Right kidney (tissue), 1 donor: ENCODE data around the gene GLO1.

Experiments
- DNase-seq: peaks from one replicate; pipeline ENCODE4 v3.0.0-alpha.2; 2016

Gene GLO1

DNA sequence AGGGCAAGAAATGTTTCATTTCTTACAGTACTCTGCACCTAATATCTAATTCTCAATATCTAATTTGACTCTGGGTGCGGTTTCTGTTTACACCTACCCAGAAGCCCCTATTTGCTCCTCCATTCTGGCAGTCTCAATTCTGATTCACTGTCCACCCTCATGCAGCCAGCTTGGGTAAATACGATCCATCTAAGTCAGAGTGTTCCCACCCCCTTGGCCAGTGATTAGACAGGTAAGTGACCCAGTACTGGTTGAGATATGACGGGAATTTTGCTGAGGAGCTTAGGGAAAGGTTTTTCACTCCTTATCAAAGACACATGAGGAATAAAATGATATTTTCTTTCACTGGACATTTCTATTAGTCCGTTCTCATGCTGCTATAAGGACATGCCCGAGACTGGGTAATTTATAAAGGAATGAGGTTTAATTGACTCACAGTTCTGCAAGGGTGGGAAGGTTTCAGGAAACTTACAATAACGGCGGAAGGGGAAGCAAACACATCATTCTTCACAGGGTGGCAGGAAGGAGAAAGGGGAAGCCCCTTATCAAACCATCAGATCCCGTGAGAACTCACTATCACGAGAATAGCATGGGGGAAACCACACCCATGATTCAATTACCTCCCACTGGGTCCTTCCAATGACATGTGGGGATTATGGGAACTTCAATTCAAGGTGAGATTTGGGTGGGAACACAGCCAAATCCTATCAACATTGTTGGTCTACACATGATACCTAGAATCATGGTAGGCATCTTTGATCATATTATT lies 29.4 kb downstream of the GLO1 start:
- no peak for DNase-seq

DNA sequence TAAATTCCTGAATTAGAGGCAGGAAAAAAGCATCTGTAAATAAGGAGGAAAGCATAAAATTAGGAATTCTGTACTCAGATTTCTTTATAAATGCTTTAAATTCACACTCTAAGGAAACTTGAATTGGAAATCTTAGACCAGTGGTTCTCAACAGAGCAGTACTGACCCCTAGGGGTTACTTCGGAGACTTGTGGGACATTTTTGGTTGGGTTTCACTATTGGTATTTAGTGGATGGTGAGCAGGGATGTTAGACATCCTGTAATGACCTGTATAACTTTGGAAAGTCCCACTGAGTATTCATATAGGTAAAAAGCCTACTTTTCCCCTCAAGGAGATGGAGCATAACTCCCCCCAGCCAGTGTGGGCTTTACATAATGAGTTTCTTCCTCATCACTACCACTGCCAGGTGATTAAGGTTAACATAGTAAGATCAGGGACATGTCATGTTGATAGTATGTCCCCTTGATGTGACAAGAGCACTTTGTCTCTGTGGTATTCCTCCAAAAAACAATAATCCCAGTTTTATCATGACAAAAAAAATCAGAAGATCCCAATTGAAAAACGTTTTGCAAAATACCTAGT lies 31.0 kb downstream of the GLO1 start:
- DNase-seq = no peak

DNA sequence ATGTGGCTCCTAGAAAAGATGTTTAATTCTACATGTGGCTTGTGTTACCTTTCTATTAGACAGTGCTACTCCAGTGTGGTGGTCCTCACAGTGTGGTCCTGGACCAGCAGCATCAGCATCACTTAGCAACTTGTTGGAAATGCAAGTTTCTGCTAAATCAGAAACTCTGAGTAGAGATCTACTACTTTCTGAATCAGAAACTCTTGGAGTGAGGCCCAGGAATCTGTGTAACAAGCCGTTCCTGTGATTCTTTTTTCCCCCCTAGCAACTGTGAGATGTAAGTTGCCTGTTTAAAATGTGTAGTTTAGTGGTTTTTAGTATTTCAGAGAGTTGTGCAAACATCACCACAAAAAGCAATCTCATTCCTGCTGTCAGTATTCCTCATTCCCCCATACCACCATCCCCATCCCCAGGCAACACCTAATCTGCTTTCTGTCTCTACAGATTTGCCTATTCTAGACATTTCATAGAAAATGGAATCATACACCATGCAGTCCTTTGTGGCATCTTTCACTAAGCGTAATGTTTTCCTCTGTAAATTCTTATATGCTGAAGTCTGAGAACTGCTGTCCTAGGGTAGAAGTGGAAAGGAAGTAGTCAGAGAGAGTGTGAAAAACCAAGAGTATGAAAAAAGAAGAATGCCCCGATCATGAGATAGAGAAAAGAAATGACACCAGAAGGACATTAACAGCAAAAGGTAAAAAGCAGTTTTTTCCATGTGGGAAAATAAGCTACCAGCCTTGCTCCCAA lies 44.4 kb downstream of the GLO1 start:
- DNase-seq = no peak

DNA sequence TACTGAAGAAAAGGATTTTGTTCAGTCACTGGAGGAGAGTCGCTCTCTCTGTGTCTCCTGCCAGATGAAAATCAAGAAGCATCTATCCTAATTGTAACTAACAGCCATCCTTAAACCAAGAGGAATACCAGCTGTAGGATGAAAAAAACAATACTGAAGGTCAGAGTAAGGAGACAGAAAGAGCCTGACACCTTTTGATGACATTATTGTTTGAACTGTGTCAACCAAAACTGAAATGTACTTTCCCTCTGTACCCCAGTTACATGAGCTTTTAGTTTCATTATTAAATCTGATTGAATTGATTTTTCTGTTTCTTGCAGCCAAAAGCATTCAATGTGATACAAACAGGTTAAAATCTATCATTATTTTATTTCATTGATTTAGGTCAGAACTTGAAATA lies 46.0 kb downstream of the GLO1 start:
- no peak for DNase-seq

DNA sequence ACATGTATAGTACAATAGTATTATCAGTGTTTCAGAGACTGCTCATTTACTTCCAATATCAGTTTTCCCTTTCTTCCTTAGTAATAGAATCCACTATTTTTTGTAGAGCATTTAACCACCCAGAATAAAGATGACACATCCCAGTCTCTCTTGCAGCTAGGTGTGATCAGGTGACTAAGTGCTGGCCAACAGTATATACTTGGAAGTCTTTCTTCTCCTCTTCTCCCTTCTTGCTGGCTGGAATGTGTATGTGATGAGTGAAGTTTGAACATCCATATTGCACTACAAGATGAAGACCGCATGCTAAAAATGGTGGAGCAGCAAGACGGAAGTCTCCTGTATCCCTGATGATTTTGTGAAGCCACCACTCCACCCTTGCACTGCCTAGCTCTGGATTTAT lies 48.7 kb downstream of the GLO1 start:
- no peak for DNase-seq

DNA sequence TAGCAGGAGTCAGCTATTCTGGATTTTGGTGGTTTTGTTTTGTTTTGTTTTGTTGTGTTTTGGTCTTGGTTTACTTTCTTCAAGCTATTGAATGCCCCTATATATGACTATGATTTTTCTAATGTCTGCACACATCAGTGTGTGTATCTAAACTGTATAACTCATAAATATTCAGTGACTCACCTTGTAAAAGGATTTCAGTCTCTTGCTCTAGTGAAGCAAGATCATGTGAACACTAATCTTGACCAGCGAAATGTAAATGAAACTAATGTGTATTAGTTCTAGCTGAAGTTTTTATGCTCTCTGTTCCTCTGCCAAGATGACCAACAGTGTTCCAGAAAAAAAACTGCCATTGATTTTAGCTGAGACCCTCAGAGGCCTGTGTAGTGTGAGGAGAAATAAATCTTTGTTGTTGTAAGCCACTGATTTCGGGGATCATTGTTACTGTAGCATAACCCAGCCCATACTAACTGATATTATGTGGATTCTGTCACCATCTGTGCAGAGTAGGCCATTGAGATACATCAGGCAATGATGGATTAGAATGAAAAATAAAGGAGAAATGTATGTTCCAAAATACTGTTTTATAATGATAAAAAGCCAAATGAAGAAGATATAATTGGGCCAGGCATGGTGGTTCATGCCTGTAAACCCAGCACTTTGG lies 51.7 kb downstream of the GLO1 start:
- no peak for DNase-seq

DNA sequence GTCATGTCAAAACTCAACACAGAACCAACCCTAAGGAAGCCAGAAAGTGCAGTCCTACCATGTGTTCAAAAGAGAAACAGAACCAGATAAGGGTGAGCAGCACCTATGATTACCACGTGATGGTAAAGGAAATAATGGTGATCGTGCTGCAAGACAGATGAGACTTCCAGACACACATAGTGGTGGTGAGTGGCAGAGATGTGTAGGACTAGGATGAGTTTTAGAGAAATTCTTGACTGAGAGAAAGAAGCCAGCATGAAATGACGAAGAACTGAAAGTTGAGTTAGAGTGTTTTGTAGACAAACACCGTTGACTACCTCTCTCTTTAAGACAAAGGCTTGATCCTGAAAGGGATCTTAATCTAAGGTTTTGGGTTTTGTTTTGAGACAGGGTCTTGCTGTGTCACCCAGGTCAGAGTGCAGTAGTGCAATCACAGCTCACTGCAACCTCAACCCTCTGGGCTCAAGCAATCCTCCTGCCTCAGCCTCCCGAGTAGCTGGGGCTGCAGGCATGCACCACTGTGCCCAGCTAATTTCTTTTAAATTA lies 52.7 kb downstream of the GLO1 start:
- no peak for DNase-seq

DNA sequence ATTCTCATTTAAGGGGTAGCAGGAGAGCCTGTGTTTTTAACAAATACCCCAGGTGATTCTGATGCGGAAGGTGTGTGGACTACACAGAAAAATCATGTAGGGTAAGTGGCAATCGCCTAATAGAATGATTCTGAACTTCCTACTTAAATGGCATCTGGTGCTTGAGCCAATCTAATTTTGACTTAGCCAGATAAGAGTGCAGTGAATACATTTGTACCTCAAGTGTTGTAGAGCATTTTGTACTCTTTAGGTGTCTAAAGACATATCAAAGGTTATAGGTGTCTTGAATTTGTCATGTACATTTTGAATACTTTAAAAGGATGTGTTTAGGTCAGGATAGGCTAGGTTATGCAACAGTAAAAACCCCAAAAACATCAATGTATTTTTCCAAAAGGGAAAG lies 53.2 kb downstream of the GLO1 start:
- DNase-seq = no peak

DNA sequence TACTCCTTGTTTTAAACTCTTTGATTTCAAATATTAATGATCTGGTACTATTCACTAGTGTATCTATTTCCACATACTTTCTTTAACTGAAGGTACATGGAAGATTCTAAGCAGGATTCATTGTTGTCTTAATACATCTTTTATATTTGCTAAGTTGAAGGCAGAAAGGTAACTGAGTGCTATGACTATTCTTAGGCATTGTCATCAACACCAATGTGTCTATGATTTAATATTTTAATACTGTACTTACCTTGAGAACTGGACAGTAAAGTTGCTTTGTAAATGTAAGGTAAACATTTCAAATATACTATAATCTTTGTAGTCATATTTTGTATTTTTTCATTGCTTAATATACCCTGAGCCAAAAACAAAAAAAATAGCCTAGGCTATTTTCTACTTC lies 54.3 kb downstream of the GLO1 start:
- no peak for DNase-seq

DNA sequence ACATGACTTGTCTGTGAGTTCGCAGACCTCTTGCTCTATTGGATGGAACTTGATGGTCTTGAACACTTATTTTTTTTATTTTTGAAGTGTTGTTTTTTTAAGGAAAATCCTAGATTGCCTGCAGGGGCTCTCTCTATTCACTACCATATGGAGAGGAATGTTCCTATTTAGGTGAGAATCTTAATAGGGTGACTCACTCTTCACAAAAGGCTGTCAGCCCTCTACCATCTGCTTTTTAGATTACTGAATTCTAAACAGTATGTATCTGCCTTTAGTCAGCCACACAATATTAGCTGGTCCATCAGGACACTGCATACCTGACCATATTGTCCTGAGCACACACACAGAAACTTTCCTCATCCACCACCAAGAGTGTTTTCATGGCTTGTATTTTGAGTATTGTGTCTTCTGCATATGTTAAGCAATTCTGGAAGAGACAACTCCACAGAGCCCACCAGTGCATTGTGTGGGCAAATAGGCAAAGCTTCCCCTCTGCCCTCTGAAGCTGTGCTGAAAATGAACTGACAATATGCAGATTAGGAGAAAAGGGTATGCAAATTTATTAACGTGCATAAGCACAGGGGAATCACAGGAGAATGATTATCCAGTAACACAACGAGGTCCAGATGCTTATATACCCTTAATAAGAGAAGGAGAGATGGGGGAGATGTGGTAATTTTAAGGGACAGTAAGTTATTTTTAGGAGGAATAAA lies 56.6 kb downstream of the GLO1 start:
- no peak for DNase-seq

DNA sequence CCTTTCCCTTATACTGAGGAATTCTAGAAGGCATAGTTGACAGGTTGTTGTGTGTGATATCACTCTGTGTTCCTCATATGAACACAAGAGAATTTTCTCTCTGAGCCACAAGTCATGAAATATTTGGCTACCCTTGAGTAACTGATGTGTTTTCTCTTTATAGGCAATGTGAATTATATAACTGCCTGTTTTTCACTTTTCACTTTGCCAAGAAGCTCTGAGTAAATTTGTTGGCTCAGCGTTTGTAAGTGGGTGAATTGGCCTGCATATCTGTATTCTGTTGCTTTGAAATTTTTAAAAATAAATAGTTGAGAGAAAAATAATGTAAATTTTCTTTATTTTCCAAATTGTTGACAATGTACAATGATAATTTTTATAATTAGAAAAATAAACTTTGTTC lies 58.0 kb downstream of the GLO1 start:
- DNase-seq = no peak

DNA sequence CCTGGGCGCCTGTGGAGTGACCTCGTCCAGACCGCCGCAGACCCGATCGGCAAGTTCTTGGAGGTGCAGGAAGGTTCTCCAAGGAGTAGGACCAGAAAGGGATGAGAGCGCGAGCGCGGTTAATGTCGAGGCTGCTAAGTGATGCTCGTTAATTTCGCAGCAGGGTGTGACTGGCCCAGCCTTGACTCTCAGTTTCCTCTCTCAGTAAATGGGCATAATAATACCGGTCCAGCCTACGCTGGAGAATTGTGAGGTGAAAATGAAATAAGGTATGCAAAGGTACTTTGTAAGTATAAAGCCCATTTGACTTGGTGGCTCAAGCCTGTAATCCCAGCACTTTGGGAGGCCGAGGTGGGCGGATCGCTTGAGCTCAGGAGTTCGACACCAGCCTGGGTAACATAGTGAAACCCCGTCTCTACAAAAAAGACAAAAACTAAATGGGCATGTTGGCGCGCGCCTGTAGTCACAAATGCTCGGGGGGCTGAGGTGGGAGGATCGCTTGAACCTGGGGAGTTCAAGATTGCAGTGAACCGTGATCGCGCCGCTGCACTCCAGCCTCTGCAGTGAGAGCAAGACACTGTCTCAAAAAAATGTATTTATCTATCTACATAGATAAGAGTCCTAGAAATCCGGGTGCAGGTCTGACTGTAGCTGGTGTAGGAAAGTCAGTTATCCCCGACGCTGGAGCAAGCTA lies 62.6 kb downstream of the GLO1 start:
- DNase-seq = no peak

DNA sequence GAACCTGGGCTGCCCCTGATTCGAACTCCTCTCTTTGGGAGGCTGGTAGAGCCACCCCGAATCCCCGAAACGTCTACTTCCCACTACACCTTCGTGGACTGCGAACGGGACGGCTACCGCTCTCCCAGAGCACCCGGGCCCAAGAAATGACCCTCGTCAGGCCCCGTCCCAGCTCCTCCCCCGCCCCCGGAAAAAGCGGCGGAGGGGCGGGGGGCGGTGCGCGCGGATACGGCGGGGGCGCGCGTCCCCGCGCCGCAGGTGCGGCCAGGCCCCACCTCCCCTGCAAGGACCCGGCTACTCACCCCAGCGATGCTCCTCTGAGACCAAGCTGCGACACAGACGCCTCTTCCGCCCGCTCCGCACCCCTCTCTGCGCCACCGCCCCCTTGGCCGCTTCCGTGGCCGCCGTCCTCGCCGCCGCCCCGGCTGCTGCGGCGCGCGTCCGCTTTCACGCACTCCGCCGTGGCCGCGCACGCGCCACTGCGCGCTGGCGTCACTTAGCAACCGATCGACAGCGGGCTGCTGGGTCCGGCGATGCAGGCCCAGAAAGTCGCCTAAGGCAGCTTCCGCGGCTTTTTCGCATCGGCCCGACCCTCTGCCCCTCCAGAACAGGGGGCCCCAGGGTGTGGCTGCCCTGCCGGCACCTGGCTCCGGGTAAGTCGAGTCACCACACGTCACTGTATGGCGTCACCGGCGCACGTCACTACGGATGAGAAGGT lies 63.3 kb downstream of the GLO1 start, which contains the start of gene BTBD9:
TSS of gene BTBD9 (minus strand) at position 432 of the 718 bp plus-strand sequence.
- peak; percentile 98 for DNase-seq

DNA sequence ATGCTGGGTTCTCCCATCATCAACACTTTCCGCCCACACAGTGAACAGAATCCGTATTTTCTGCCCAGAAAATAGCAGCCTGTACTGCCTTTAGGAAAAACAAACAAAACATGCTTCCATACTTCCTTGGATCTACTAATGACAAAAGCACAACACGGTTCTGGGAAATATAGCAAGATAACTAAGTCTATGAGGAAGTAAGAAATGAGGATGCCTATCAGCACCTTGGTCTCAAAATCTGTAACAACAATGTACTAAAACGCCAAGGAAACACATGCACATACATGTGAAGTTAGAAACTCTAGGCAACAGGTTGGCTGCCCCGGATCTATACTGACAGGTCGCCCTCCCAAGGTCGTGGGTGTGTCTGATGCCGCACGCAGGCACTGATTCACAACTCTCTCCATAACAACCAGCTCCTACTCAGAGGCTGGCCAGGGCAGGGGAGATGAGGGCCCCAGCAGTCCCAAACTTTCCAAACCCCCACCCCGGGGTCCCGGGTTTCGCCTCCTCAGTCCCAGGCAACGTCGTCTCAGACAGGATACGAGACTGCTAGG lies 63.9 kb downstream of the GLO1 start:
- DNase-seq = no peak

DNA sequence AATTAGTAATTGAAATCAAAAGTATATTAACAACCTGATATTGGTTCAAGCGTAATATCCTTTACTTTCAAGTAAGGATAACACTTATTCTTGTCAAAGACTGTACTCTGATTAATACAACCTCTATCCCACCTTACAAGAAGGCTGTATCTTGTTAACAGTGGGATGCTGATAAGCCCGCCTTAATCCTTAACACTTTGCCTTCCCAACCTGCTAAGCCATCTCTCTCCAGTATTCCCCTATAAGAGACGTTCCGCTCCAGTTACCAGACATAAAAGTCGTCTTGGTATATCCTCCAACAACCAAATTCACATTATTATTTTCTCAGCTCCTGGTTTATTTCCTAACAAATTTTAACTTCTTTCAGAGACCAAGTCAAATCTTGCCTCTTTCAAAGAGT lies 65.2 kb downstream of the GLO1 start:
- DNase-seq = no peak

DNA sequence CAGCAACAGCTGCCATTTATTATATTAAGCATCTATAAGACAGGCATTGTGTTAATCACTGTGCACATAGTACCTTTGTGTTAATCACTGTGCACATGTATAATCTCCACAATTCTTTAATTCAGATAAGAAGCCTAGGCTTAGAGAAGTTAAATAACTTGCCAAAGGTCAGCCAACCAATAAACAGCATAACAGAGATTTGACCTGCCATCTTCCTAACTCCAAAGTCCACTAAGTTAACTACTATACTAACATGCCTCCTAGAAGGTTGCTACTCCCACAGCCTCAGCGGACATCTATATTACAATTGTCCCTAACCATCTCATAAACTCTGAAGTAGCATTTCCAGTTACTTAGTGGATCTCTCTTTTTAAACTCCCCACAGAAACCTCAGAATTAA lies 66.9 kb downstream of the GLO1 start:
- DNase-seq = no peak

DNA sequence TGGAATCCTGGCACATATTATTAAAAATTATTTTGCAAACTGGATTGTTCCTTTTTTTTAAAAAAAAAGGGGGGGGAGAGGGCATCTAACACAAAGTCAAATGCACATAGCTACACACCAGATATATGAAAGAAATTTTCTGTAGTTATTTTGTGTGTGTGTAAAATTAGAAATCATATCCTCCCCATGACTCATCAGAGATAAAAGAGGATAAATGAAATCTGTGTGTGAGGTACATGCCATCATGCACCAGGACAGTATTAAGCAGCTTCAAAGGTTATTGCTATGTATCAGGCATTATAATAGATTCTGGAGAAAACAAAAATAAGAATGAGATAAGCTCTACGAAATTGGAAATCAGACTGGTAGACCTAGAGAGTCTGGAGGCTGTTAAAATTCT lies 68.4 kb downstream of the GLO1 start:
- DNase-seq = no peak

DNA sequence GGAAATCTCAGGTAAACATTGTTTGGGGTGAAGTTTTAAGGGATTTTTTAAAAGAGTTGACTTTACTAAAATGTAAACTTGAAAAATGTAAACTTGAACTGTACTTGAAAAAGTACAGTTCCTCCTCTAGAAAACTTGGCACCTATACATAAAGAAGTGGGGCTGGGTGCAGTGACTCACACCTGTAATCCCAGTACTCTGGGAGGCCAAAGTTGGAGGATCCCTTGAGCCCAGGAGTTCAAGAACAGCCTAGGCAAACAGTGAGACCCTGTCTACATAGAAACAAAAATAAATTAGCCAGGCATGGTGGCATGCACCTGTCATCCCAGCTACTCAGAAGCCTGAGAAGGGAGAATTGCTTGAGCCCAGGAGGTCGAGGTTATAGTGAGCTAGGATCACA lies 70.5 kb downstream of the GLO1 start:
- DNase-seq = no peak

DNA sequence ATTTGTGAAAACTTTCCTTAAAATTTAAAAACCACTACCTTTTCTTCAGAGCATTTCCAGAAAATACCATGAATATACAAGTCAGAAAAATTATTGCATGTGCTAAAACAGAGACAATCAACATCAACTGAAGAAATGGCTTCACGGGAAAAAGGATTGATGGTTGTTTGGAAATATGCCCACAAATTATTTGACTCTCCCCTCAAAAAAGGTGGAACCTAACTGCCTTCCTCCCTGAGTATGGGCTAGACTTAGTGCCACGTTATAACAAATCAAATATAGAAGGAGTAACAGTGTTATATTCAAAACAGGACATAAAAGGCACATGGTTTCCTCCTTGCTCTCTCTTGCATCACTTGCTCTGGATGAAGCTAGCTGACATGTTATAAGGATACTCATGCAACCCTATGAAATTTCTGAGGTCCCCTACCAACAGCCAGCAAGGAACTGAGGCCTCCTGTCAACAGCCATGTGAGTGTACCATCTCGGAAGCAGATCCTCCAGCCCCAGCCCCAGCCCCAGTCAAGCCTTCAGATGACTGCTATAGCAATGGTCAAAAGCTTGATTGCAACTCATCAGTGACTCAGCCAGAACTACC lies 71.7 kb downstream of the GLO1 start:
- DNase-seq = no peak
